HG03521 (cell line): ENCODE data around the gene C9orf50.

Source experiments
- ATAC-seq: cut with Tn5 transposase; IDR thresholded peaks from one replicate; pipeline ENCODE4 v1.9.1; 2021; ENCODE audit warnings: mild to moderate bottlenecking, moderate library complexity; ENCODE audit not compliant: unreplicated experiment

The C9orf50 gene

GRCh38 chr9:129632460-129632859 lies 11.6 kb upstream of the C9orf50 start:
- no peak for ATAC-seq

- no peak for ATAC-seq
Measured at GRCh38 chr9:129631674-129632129, 10.8 kb upstream of the C9orf50 start.

- no peak for ATAC-seq
Measured at GRCh38 chr9:129630967-129631673, 10.2 kb upstream of the C9orf50 start.

- no peak for ATAC-seq
Measured at GRCh38 chr9:129629251-129629820, 8.4 kb upstream of the C9orf50 start.

- no peak for ATAC-seq
Measured at GRCh38 chr9:129628709-129629108, 7.8 kb upstream of the C9orf50 start.

- no peak for ATAC-seq
Measured at GRCh38 chr9:129627556-129628440, 6.9 kb upstream of the C9orf50 start.

- peak; percentile 12 for ATAC-seq
Measured at GRCh38 chr9:129626625-129627284, 5.9 kb upstream of the C9orf50 start.

- ATAC-seq: peak; percentile 79
Measured at GRCh38 chr9:129626079-129626624, 5.3 kb upstream of the C9orf50 start, which contains the start of gene NTMT1. NTMT1 (plus strand) TSS chr9:129626163; CDS start chr9:129632704, 6,541 bp downstream.

- no peak for ATAC-seq
Measured at GRCh38 chr9:129624947-129625346, 4.0 kb upstream of the C9orf50 start.

GRCh38 chr9:129624168-129624759 lies 3.4 kb upstream of the C9orf50 start:
- no peak for ATAC-seq

GRCh38 chr9:129623331-129623730 lies 2.4 kb upstream of the C9orf50 start:
- no peak for ATAC-seq

GRCh38 chr9:129619787-129620668 lies 873 bp downstream of the C9orf50 start:
- ATAC-seq: no peak

- ATAC-seq: no peak
Measured at GRCh38 chr9:129617167-129617566, 3.7 kb downstream of the C9orf50 start.

GRCh38 chr9:129615407-129616285 lies 5.3 kb downstream of the C9orf50 start:
- ATAC-seq: no peak

GRCh38 chr9:129614932-129615331 lies 6.0 kb downstream of the C9orf50 start:
- no peak for ATAC-seq

- ATAC-seq: no peak
Measured at GRCh38 chr9:129613520-129614175, 7.3 kb downstream of the C9orf50 start.

GRCh38 chr9:129612815-129613519 lies 7.9 kb downstream of the C9orf50 start:
- no peak for ATAC-seq
